Aorta (tissue), 5 donors: ENCODE results near the gene LRRK1. TPM values are rescaled to one million over a fixed set of nuclear protein-coding genes. Genes with fewer than 3 reads are reported as not detected.

Source experiments
- ATAC-seq: fragments of 200-7000 bp; cut with Tn5 transposase; one replicate; pipeline ENCODE4 v1.9.1; 2022; ENCODE audit warnings: moderate library complexity; ENCODE audit not compliant: low FRiP score
- DNase-seq, 2 donors: peaks; one replicate each; pipeline ENCODE4 v3.0.0-alpha.2; 2020
- H3K27ac ChIP-seq, 2 donors: one replicate each; pipeline ENCODE4 v1.5.1; 2013; ENCODE audit warnings: low read length in 2 of 2, mild to moderate bottlenecking in 2 of 2, moderate library complexity in 2 of 2, control low read depth in 1 of 2, inconsistent platforms in 1 of 2, low read depth in 1 of 2
- H3K27me3 ChIP-seq, 2 donors: one replicate each; pipeline ENCODE4 v1.6.1; 2013; ENCODE audit warnings: control low read depth in 1 of 2, low read length in 1 of 2, mild to moderate bottlenecking in 1 of 2, moderate library complexity in 1 of 2; ENCODE audit not compliant: insufficient read depth in 2 of 2, control insufficient read depth in 1 of 2
- H3K36me3 ChIP-seq, 2 donors: one replicate each; pipeline ENCODE4 v1.6.1; 2013; ENCODE audit warnings: control low read depth in 1 of 2, low read length in 1 of 2, mild to moderate bottlenecking in 1 of 2; ENCODE audit not compliant: insufficient read depth in 2 of 2, control insufficient read depth in 1 of 2
- H3K4me1 ChIP-seq, 2 donors: one replicate each; pipeline ENCODE4 v1.6.1; 2013; ENCODE audit warnings: low read length in 2 of 2, control low read depth in 1 of 2, mild to moderate bottlenecking in 1 of 2, moderate library complexity in 1 of 2; ENCODE audit not compliant: insufficient read depth in 2 of 2, control insufficient read depth in 1 of 2
- H3K4me3 ChIP-seq, 2 donors: one replicate each; pipeline ENCODE4 v1.5.1; 2013; ENCODE audit warnings: low read length in 2 of 2, control low read depth in 1 of 2, mild to moderate bottlenecking in 1 of 2
- H3K9me3 ChIP-seq: one replicate; pipeline ENCODE4 v1.6.1; 2013; ENCODE audit warnings: mild to moderate bottlenecking, low read length; ENCODE audit not compliant: control insufficient read depth
- whole genome bisulfite sequencing, 2 donors: extraction: QIAGEN DNeasy Blood & Tissue Kit; methylation state at CpG; one replicate each; pipeline ENCODE4 v1.1.7; 2013; 5-methylcytosine and 5-hydroxymethylcytosine counted together
- intact Hi-C, 2 donors: fragments of 100-400 bp; cut with DNase I; formaldehyde crosslinking; loops; one replicate each; pipeline versions ENCODE4 v1.14.2 to v1.15.0; 2022
- polyA plus RNA-seq, 2 donors: library from polyadenylated mRNA; stranded (reverse); fragments of 200-250 nt; gene quantifications; one replicate each; pipeline ENCODE4 v1.2.3, GENCODE V29; 2013
- total RNA-seq, 2 donors: library from RNA; stranded (reverse); fragmentation: NEBNext Ultra II Directional; extraction: Animal tissue kit (Norgen Biotek cat#: 25700); gene quantifications; one replicate each; pipeline ENCODE4 v1.2.1, GENCODE V29; 2021
- donor health status: healthy with polysubstance abuse.
- donor health status: Bipolar disorder and iron deficiency.
- donor health status: DM: no; HTN: no; CAD: no.
- donor health status: DM: no; HTN: no; CAD: no.
- donor health status: DM: yes; HTN: yes; CAD: no.

Gene LRRK1
- total and polyA plus RNA-seq, 4 donors = 4.0 to 34.0 (median 13.3) TPM

DNA sequence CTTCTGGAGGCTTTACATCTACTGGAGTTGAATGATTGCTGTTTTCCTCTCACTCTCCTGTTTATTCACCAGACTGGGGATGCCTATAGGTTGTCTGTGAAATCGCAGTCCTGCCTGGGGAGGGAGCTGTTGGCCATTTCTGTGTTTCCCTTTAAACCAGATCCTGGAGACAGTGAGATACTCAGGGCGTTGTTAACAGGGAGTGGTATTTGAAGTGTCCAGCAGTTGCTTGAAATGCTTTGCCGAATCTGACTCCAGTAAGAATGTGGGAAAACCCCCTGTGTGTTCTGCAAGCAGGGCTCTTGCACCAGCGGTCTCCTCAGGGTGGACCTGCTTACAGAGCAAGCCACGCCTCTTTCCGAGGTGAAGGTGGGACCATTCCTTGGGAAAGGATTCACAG is 4.3 kb upstream of the LRRK1 start:
- no peak for ATAC-seq
- Histone ChIP-seq H3K27ac (no peak overlapping the region), H3K4me3 (no peak overlapping the region), H3K4me1 (no peaks in the 10 kb centered on the region), H3K27me3 (no peaks in the 10 kb centered on the region), H3K9me3 (no peaks in the 10 kb centered on the region), H3K36me3 (no peaks in the 10 kb centered on the region)
- intact Hi-C loops = loop anchor here in 1 of 2 donors (10.0 kb wide), 1 partner anchor 340 kb away; the partner anchor contains the start of gene CHSY1
- no peak for DNase-seq
- WGBS, 2 donors = 68 to 83% methylated on average over 6 of the region's 6 CpGs

DNA sequence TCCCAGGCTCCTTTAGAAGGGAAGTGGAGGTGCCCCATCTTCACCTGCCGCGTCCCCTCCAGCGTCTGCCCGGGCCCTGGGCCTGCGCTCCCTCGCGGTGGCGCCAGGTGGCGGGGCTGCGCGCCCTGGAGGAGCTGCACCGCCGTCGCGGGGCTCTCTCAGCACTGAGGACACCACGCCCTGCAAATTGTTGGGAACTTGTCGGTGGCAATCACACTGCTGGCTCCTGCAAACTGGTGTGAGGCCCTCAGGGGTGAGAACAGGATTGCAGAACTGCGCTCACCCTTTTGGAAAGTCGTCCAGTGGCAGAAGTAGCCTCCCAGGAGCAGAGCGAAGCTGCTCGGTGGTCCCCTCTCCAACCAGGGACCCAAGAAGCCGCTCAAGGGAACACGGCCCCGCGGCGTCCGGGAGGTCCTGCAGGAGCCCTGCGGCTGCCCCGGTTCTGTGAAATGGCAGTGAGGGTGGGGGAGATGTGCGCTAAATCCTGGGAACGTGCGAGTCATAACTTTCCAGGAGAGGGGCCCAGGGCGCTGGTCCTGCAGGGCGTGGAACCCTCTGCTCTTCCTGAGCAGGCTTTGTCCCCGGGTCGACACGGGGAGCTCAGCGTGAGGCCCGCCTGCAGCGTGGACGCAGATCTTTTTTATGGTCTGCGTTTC is 995 bp upstream of the LRRK1 start:
- H3K27ac ChIP-seq = no peak overlapping the region

GRCh38 chr15:100919481-100920405 is 586 bp downstream of the LRRK1 start:
- H3K36me3 ChIP-seq = no peaks in the 10 kb centered on the region
- H3K4me3 ChIP-seq = peak overlapping the region; percentile 85 to 89
- ATAC-seq = no peak
- no peaks in the 10 kb centered on the region for H3K9me3 ChIP-seq
- intact Hi-C loops = loop anchor here (2.0 to 10.0 kb wide), 3 partner anchors 79 to 335 kb away; partner anchors contain the start of gene CHSY1 (in 1 of the 2)
- WGBS, 2 donors = 6 to 9% methylated on average over 47 to 80 of the region's 80 CpGs
- H3K4me1 ChIP-seq = no peaks in the 10 kb centered on the region
- H3K27me3 ChIP-seq = no peaks in the 10 kb centered on the region
- no peak overlapping the region for H3K27ac ChIP-seq
- DNase-seq = peak; percentile 57 to 81

More for the DNA sequence above, 995 bp upstream of the LRRK1 start:
- peak overlapping the region; percentile 85 to 89 for H3K4me3 ChIP-seq
- H3K27me3 ChIP-seq = no peaks in the 10 kb centered on the region
- ATAC-seq (peak; percentile 93), DNase-seq (peak; percentile 88 to 91)
- H3K9me3 ChIP-seq = no peaks in the 10 kb centered on the region
- no peaks in the 10 kb centered on the region for H3K4me1 ChIP-seq
- 2 to 3% methylated on average over 42 of the region's 42 CpGs for WGBS, 2 donors
- intact Hi-C loops = loop anchor here (1.0 to 10.0 kb wide), 4 partner anchors 81 to 337 kb away; partner anchors contain the start of gene CHSY1 (in 1 of the 2)
- H3K36me3 ChIP-seq = no peaks in the 10 kb centered on the region

DNA sequence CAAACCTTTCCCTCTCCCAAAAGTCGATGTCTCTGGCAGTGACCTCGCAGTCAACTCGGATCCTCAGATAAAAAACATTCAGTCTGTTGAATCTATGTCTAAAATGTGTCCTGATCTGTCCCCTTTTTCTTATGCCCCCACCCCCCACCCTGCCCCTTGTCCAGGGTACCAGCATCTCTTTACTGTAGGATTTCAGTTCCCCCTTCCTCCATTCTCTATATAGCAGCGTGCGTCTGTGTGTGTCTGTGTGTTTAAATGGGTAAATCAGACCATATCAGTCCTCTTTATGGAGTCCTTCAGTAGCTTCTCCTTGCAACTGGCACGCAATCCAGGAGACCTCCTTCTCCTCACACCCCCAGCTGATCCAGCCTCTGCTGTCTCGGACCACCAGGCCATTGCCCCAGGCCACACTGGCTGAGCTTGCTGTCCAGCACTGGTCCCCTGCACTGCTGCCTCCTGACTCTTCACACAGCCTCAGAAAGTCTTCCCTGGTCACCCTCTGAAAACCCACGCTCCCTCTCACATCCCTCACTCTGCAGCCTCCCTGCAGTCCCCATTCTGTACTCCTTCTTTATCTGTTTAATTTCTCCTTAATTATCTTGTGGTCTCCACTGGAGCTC is 1.5 kb downstream of the LRRK1 start:
- no peak for DNase-seq
- H3K27me3 ChIP-seq = no peaks in the 10 kb centered on the region
- no peak overlapping the region for H3K27ac ChIP-seq
- no peaks in the 10 kb centered on the region for H3K9me3 ChIP-seq
- H3K36me3 ChIP-seq = no peaks in the 10 kb centered on the region
- ATAC-seq = no peak
- WGBS, 2 donors = 92 to 93% methylated on average over 8 of the region's 8 CpGs
- H3K4me3 ChIP-seq = no peak overlapping the region
- no peaks in the 10 kb centered on the region for H3K4me1 ChIP-seq
- intact Hi-C loops = no loop called here

DNA sequence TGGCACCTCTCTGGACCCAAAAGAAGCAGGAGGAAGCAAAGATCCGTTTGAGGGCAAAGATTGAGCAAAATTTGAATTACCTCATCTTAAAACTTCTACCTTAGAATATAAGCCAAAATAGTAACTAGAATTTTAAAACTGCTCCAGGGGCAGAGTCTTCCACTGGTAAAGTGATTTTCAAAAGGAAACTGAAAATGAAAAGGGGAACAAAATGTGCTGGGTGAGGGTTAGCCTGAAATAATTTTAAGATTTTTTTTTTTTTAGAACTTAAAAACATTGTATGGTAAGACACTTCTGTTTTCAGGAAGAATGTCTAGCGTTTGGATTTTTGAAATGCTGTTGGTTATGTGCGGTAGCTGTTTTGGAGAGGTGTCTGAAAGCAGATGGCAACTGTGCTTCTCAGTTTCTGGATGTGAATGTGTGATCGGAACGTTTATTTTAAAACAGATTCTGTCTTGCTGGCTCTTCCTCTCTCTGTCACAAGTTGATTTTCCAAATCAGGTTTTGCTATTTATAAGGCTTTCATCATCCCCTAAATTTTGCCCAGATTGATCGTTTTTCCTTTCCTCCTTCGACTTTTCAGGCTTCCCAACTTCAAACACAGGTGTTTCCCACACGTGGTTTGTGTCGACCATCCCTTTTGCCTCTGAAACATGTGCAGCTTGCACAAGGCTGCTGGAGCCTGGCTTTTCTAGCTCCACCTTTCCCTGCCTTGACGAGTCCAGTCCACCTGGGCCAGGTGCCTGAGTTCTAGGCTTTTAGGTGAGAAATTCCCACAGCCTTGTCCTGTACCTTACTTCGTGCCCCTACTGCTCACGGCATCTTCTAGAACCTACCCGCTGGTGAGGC is 3.3 kb downstream of the LRRK1 start:
- 86% methylated on average over 13 of the region's 13 CpGs for WGBS, 2 donors
- DNase-seq = no peak

GRCh38 chr15:100923076-100923475 is 3.9 kb downstream of the LRRK1 start:
- Histone ChIP-seq H3K4me1 (no peaks in the 10 kb centered on the region), H3K27ac (no peak overlapping the region), H3K4me3 (no peak overlapping the region), H3K27me3 (no peaks in the 10 kb centered on the region), H3K36me3 (no peaks in the 10 kb centered on the region), H3K9me3 (no peaks in the 10 kb centered on the region)
- intact Hi-C loops = no loop called here
- DNase-seq (no peak), ATAC-seq (no peak)
- 93 to 94% methylated on average over 7 of the region's 7 CpGs for WGBS, 2 donors

More for the DNA sequence above, 3.3 kb downstream of the LRRK1 start:
- no peaks in the 10 kb centered on the region for H3K9me3 ChIP-seq
- H3K4me3 ChIP-seq = no peak overlapping the region
- H3K27ac ChIP-seq = no peak overlapping the region
- intact Hi-C loops = no loop called here
- H3K4me1 ChIP-seq = no peaks in the 10 kb centered on the region
- no peaks in the 10 kb centered on the region for H3K27me3 ChIP-seq
- ATAC-seq = no peak
- H3K36me3 ChIP-seq = no peaks in the 10 kb centered on the region

GRCh38 chr15:100923902-100924301 is 4.7 kb downstream of the LRRK1 start:
- no peak overlapping the region for H3K4me3 ChIP-seq
- peaks cover 0 to 2% of the 10 kb centered on the region in 2 donors for H3K36me3 ChIP-seq
- no peak overlapping the region for H3K27ac ChIP-seq
- DNase-seq = no peak
- 87 to 88% methylated on average over 5 of the region's 5 CpGs for WGBS, 2 donors
- H3K4me1 ChIP-seq = no peaks in the 10 kb centered on the region
- intact Hi-C loops = no loop called here
- no peak for ATAC-seq
- H3K27me3 ChIP-seq = no peaks in the 10 kb centered on the region
- H3K9me3 ChIP-seq = no peaks in the 10 kb centered on the region

DNA sequence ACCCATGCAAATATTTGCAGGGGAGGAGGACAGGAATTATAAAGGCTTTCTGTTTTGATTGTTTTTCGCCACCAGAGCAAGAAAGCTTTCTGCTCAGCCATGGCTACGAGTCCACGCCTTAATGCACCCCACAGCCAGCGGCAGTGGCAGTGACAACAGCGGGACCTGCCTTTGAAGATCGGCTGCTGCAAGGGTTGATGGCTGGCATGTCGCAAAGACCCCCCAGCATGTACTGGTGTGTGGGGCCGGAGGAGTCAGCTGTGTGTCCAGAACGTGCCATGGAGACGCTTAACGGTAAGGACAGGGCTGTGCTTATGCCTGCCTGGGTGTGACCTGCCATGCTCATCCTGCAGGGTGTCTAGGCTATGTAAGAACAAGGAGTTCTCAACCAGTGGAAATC is 5.3 kb downstream of the LRRK1 start:
- intact Hi-C loops = no loop called here
- no peak for ATAC-seq
- no peaks in the 10 kb centered on the region for H3K4me1 ChIP-seq

More for the DNA sequence above, 5.3 kb downstream of the LRRK1 start:
- Histone ChIP-seq H3K27ac (no peak overlapping the region), H3K36me3 (peaks cover 0 to 2% of the 10 kb centered on the region in 2 donors), H3K4me3 (no peak overlapping the region), H3K27me3 (no peaks in the 10 kb centered on the region), H3K9me3 (no peaks in the 10 kb centered on the region)
- DNase-seq = no peak
- WGBS, 2 donors = 94% methylated on average over 11 of the region's 11 CpGs
